ENCODE results near the gene ZNF365. TPM values are rescaled to one million over a fixed set of nuclear protein-coding genes. Genes with fewer than 3 reads are reported as not detected.
"Not testable (repeated sequence)": the region's sequence is repeated elsewhere in the genome, so short reads cannot be mapped to it uniquely, and the experiment has no call there.

The ZNF365 gene
- total RNA-seq, 1 donor from 2014 or later = 0.26 TPM

- no peaks in the 10 kb centered on the region for H3K9me3 Mint-ChIP-seq
- no peaks in the 10 kb centered on the region for H3K79me2 ChIP-seq (ENCODE audit: low read depth)
- no peak overlapping the region for H3K9ac ChIP-seq
- no peaks in the 10 kb centered on the region for H4K20me1 ChIP-seq (ENCODE audit: low read depth)
- no peak overlapping the region for H2AFZ ChIP-seq (replicated peaks)
- no peaks in the 10 kb centered on the region for H3K4me1 ChIP-seq
- no peak for DNase-seq (ENCODE audit: low spot score)
- no peaks in the 10 kb centered on the region for H3K36me3 Mint-ChIP-seq
- no peak overlapping the region for H3K27ac ChIP-seq
- H3K36me3 ChIP-seq = no peaks in the 10 kb centered on the region
- H3K27ac Mint-ChIP-seq = no peak overlapping the region
- no peak for TF ChIP-seq CTCF (IDR thresholded peaks at IDR 0.05)
- TF ChIP-seq EZH2phosphoT487 (IDR thresholded peaks at IDR 0.05) = no peak
- TF ChIP-seq EZH2 (IDR thresholded peaks at IDR 0.05) = no peak
- H3K4me2 ChIP-seq = no peak overlapping the region
- H3F3A ChIP-seq (ENCODE audit: low read depth) = peaks cover 8% of the 10 kb centered on the region
- no peaks in the 10 kb centered on the region for H3K9me3 ChIP-seq (ENCODE audit: low read depth)
- H3K4me3 ChIP-seq = no peak overlapping the region
- peaks cover 44% of the 10 kb centered on the region for H3K27me3 ChIP-seq
- peaks cover 5% of the 10 kb centered on the region for H3K27me3 Mint-ChIP-seq (ENCODE audit: insufficient read depth, low read depth)
- no peak overlapping the region for H3K4me3 Mint-ChIP-seq
- peaks cover 11% of the 10 kb centered on the region for H3K4me1 Mint-ChIP-seq
These were observed 2.9 kb downstream of the ZNF365 start for GRCh38 chr10:62377026-62377415.

GRCh38 chr10:62377966-62378365 is 3.8 kb downstream of the ZNF365 start:
- no peaks in the 10 kb centered on the region for H3K79me2 ChIP-seq (ENCODE audit: low read depth)
- no peak for DNase-seq (ENCODE audit: low spot score)
- no peak overlapping the region for H2AFZ ChIP-seq (replicated peaks)
- H4K20me1 ChIP-seq (ENCODE audit: low read depth) = no peaks in the 10 kb centered on the region
- no peak overlapping the region for H3K4me3 Mint-ChIP-seq
- peaks cover 8% of the 10 kb centered on the region for H3F3A ChIP-seq (ENCODE audit: low read depth)
- H3K4me1 ChIP-seq = no peaks in the 10 kb centered on the region
- TF ChIP-seq CTCF (IDR thresholded peaks at IDR 0.05) = no peak
- TF ChIP-seq EZH2 (IDR thresholded peaks at IDR 0.05) = no peak
- H3K27me3 ChIP-seq = peaks cover 40% of the 10 kb centered on the region
- no peaks in the 10 kb centered on the region for H3K9me3 ChIP-seq (ENCODE audit: low read depth)
- H3K9ac ChIP-seq = no peak overlapping the region
- H3K4me3 ChIP-seq = no peak overlapping the region
- H3K36me3 ChIP-seq = no peaks in the 10 kb centered on the region
- no peak overlapping the region for H3K27ac ChIP-seq
- no peaks in the 10 kb centered on the region for H3K9me3 Mint-ChIP-seq
- no peaks in the 10 kb centered on the region for H3K36me3 Mint-ChIP-seq
- peaks cover 11% of the 10 kb centered on the region for H3K4me1 Mint-ChIP-seq
- no peak overlapping the region for H3K27ac Mint-ChIP-seq
- peaks cover 3% of the 10 kb centered on the region for H3K27me3 Mint-ChIP-seq (ENCODE audit: insufficient read depth, low read depth)
- H3K4me2 ChIP-seq = no peak overlapping the region

- H3K4me1 ChIP-seq; H2AFZ ChIP-seq (replicated peaks); H3K9ac ChIP-seq; H3K9me3 ChIP-seq (ENCODE audit: low read depth); DNase-seq (ENCODE audit: low spot score); H3K36me3 Mint-ChIP-seq; H3K79me2 ChIP-seq (ENCODE audit: low read depth); H3K27ac ChIP-seq; H3F3A ChIP-seq (ENCODE audit: low read depth); H3K36me3 ChIP-seq; H3K4me3 ChIP-seq; H3K27me3 Mint-ChIP-seq (ENCODE audit: insufficient read depth, low read depth); H3K4me3 Mint-ChIP-seq; H3K27ac Mint-ChIP-seq; H4K20me1 ChIP-seq (ENCODE audit: low read depth); H3K4me1 Mint-ChIP-seq; H3K9me3 Mint-ChIP-seq; H3K4me2 ChIP-seq: not testable (repeated sequence)
- peaks cover 30% of the 10 kb centered on the region for H3K27me3 ChIP-seq
These were observed 4.7 kb downstream of the ZNF365 start for GRCh38 chr10:62378877-62379276.

- DNase-seq (ENCODE audit: low spot score) = no peak
These were observed 5.2 kb downstream of the ZNF365 start for GRCh38 chr10:62379394-62379793.

More at GRCh38 chr10:62379394-62379793, 5.2 kb downstream of the ZNF365 start:
- H3K36me3 ChIP-seq = no peaks in the 10 kb centered on the region
- no peak overlapping the region for H3K27ac Mint-ChIP-seq
- H3K9ac ChIP-seq = no peak overlapping the region
- H3K79me2 ChIP-seq (ENCODE audit: low read depth) = no peaks in the 10 kb centered on the region
- H3K27me3 Mint-ChIP-seq (ENCODE audit: insufficient read depth, low read depth) = no peaks in the 10 kb centered on the region
- H3F3A ChIP-seq (ENCODE audit: low read depth) = peaks cover 7% of the 10 kb centered on the region
- H3K9me3 Mint-ChIP-seq = no peaks in the 10 kb centered on the region
- H3K4me3 Mint-ChIP-seq = no peak overlapping the region
- no peak overlapping the region for H3K4me3 ChIP-seq
- TF ChIP-seq EZH2 (IDR thresholded peaks at IDR 0.05) (no peak), EZH2phosphoT487 (IDR thresholded peaks at IDR 0.05) (no peak), CTCF (IDR thresholded peaks at IDR 0.05) (no peak)
- no peaks in the 10 kb centered on the region for H3K9me3 ChIP-seq (ENCODE audit: low read depth)
- peaks cover 25% of the 10 kb centered on the region for H3K27me3 ChIP-seq
- no peaks in the 10 kb centered on the region for H4K20me1 ChIP-seq (ENCODE audit: low read depth)
- H3K36me3 Mint-ChIP-seq = no peaks in the 10 kb centered on the region
- no peaks in the 10 kb centered on the region for H3K4me1 ChIP-seq
- no peak overlapping the region for H3K27ac ChIP-seq
- no peak overlapping the region for H3K4me2 ChIP-seq
- no peak overlapping the region for H2AFZ ChIP-seq (replicated peaks)
- H3K4me1 Mint-ChIP-seq = peaks cover 6% of the 10 kb centered on the region
